ENCODE measurements around the gene GTF2H4. TPM values are rescaled to one million over a fixed set of nuclear protein-coding genes. Genes with fewer than 3 reads are reported as not detected.

GTF2H4 gene
- total and polyA plus RNA-seq, 10 of the 15 experiments (the other 5 are each of a cell fraction or from before 2014, with no cell fraction given), result 1.1 to 43.8 (median 18.9) TPM

DNA sequence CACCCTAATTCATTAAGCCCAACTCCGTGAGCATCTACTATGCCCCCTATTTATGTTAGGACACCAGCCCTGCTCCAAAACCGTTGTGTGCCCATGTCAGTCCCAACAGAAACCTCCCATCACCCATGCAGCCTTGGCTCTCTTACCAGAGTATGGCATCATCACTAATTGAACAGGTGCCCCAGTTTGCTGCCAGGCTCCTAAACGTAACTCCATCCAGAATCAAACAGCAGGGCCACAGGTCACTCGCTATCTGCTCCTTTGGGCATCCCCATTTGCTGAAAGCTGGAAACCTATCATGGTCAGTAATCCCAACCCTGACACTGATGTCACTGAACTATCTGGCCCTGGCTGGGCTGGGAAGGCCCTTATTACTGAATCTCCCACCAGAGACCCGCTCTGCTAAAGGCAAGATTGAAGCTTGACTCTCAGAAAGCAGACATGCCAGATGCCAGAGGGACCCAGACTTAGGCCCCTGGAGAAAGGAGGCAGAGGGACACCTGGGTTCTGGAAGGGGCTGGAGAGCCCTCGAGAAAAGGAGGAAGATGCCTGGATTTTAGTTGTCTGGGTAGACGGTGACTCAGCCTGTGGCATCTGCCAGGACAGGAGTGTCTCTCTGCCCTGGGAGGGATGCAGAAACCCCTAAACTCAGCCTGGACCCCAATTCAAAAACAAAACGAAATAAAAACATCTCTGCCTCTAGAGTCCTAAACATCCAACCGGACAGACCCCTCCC, 46.8 kb downstream of the GTF2H4 start (continued):
- no peak for TF ChIP-seq ATF3 (IDR thresholded peaks at IDR 0.05; ENCODE audit: borderline replicate concordance, extremely low read depth, low read depth, low read length)

DNA sequence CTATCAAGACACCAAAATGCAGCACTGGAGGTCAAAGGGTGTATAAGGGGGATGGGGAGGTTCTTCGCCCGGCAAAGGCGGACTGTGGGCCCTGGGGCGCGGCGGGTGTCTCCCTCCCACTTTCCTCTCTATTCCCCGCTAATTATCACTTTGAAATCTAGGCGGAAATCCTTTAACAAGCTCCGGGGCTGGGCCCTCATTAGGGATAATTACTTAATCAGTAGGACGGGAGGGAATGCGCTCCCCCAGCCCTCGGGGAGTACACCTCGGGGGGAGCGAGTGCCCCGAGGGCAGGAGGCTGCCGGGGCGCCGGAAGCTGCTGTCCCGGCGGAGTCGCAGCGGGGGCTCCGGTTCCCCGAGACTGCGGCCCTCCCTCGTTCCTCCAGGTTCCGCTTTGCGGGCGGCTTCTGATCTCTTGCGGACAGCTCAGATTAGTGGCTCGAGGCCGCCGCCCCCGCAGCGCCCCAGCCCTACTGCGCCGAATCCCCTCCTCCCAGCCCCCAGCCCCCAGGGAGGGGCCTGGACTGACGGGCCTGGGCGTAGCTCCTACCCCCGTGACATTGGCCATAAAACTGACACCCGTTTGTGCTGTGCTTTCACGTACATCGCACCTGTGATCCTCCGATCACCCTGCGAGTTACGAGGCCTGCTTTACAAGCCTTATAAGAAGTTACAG, 47.5 kb downstream of the GTF2H4 start:
- H3K4me2 ChIP-seq (ENCODE audit: control insufficient read depth, insufficient read depth), result peak overlapping the region; percentile 91
- DNase-seq (ENCODE audit: low read depth, low spot score), result peak; percentile 15
- no TSS peak for BruUV-seq (replicated peaks)
- H3K27ac ChIP-seq (ENCODE audit: control insufficient read depth, insufficient read depth), result no peak overlapping the region
- under 1% methylated on average over 46 of the region's 46 CpGs for WGBS (ENCODE audit: insufficient coverage, insufficient replicate concordance, low lambda C conversion rate, missing lambda C conversion rate)
- no peaks in the 10 kb centered on the region; a peak in 1 of 4 replicates for H3K27me3 ChIP-seq (replicated peaks in 1 of 2; ENCODE audit: control insufficient read depth in 2 of 2, insufficient read depth in 2 of 2, low read length in 1 of 2)
- CTCF ChIA-PET, result interaction anchor here (0.7 to 2.8 kb wide), 8 partner anchors 37 to 866 kb away, joined by 3 to 9 read pairs (median 3); partner anchors contain the start of gene VARS2
- H3K36me3 ChIP-seq (ENCODE audit: control insufficient read depth in 2 of 2, insufficient read depth in 2 of 2, low read length in 1 of 2), result no peaks in the 10 kb centered on the region
- intact Hi-C loops (cut with micrococcal nuclease; ENCODE audit: unreplicated experiment), result no loop called here
- RAD21 ChIA-PET (ENCODE audit: unreplicated experiment), result interaction anchor here (0.6 to 1.4 kb wide), 8 partner anchors 27 to 844 kb away, joined by 3 to 4 read pairs (median 3); no protein-coding TSS in a partner anchor
- H3K4me3 ChIP-seq, result peak overlapping the region; percentile 54; the same call in 1 of the 2 replicates
- POLR2A ChIA-PET, result interaction anchor here (0.6 to 1.0 kb wide), 7 partner anchors 9 to 1301 kb away, joined by 3 to 6 read pairs (median 3); partner anchors contain the start of gene VARS2
- peak overlapping the region; percentile 90 for H2AFZ ChIP-seq (ENCODE audit: control insufficient read depth, low read depth, low read length)
- SMC1A ChIA-PET (ENCODE audit: uncharacterized antibody, unreplicated experiment), result interaction anchor here (1.1 to 1.4 kb wide), 2 partner anchors 40 to 106 kb away, joined by 3 to 6 read pairs; no protein-coding TSS in a partner anchor
- peaks cover 2% of the 10 kb centered on the region; the same call in 2 of the 3 replicates for H3K9me3 ChIP-seq (replicated peaks; ENCODE audit: control insufficient read depth, insufficient read depth, low read length)
- no peaks in the 10 kb centered on the region for H3K79me2 ChIP-seq (ENCODE audit: control insufficient read depth, insufficient read depth, low read length)
- in situ Hi-C loops (cut with MboI), result no loop called here
- H3K9ac ChIP-seq (ENCODE audit: control insufficient read depth, insufficient read depth, low read length), result peak overlapping the region; percentile 68
- no peaks in the 10 kb centered on the region for H4K20me1 ChIP-seq (ENCODE audit: control insufficient read depth, insufficient read depth)
- H3K4me1 ChIP-seq (ENCODE audit: control insufficient read depth, insufficient read depth, low read length), result peaks cover 21% of the 10 kb centered on the region
- ATAC-seq, result peak; percentile 94
- no peak for FAIRE-seq
- no peak for TF ChIP-seq PAX8 (IDR thresholded peaks at IDR 0.05)
- TF ChIP-seq ASH2L (IDR thresholded peaks at IDR 0.05; ENCODE audit: borderline replicate concordance, low read depth), result no peak
- no peak for TF ChIP-seq IRF3 (IDR thresholded peaks at IDR 0.05)
- 0 out of 2 replicates have a peak, but pooled peaks have one; percentile 47 for TF ChIP-seq RELB (IDR thresholded peaks at IDR 0.05; ENCODE audit: low read depth)
- no peak for TF ChIP-seq E4F1 (IDR thresholded peaks at IDR 0.05; ENCODE audit: borderline replicate concordance, partially characterized antibody)
- no peak for TF ChIP-seq ATF7 (IDR thresholded peaks at IDR 0.05; ENCODE audit: low read depth)
- 0 out of 3 replicates have a peak, but pooled peaks have one; percentile 12 for TF ChIP-seq POU2F2 (IDR thresholded peaks at IDR 0.05; ENCODE audit: borderline replicate concordance, low read depth, low read length)
- no peak for TF ChIP-seq RFX5 (IDR thresholded peaks at IDR 0.05; ENCODE audit: low read depth, low read length)
- no peak for TF ChIP-seq MEF2A (IDR thresholded peaks at IDR 0.05; ENCODE audit: insufficient read depth, low read depth, low read length)
- no peak for TF ChIP-seq TBL1XR1 (IDR thresholded peaks at IDR 0.05; ENCODE audit: low read depth, low read length)
- peak; percentile 57; the same call in 1 of the 2 replicates for TF ChIP-seq HCFC1 (IDR thresholded peaks at IDR 0.05; ENCODE audit: low read length)
- no peak for TF ChIP-seq SMARCA5 (IDR thresholded peaks at IDR 0.05)
